ENCODE results near the gene PDHX.

- TF ChIP-seq, protein P1, sequence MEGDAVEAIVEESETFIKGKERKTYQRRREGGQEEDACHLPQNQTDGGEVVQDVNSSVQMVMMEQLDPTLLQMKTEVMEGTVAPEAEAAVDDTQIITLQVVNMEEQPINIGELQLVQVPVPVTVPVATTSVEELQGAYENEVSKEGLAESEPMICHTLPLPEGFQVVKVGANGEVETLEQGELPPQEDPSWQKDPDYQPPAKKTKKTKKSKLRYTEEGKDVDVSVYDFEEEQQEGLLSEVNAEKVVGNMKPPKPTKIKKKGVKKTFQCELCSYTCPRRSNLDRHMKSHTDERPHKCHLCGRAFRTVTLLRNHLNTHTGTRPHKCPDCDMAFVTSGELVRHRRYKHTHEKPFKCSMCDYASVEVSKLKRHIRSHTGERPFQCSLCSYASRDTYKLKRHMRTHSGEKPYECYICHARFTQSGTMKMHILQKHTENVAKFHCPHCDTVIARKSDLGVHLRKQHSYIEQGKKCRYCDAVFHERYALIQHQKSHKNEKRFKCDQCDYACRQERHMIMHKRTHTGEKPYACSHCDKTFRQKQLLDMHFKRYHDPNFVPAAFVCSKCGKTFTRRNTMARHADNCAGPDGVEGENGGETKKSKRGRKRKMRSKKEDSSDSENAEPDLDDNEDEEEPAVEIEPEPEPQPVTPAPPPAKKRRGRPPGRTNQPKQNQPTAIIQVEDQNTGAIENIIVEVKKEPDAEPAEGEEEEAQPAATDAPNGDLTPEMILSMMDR (IDR thresholded peaks at IDR 0.05): no peak
- no peak for TF ChIP-seq POLR2A (IDR thresholded peaks at IDR 0.05)
These were observed 47.0 kb upstream of the PDHX start for GRCh38 chr11:34869425-34869824.

Data from heart left ventricle (tissue), 13 donors.